Measurements from ENCODE around the gene GFRA1.
"Not testable (repeated sequence)": the region's sequence is repeated elsewhere in the genome, so short reads cannot be mapped to it uniquely, and the experiment has no call there.

The GFRA1 gene

GRCh38 chr10:116076621-116077020, 196.4 kb downstream of the GFRA1 start:
- in situ Hi-C loops (cut with MboI; ENCODE audit: low sequenced_read_pairs): no loop called here

- in situ Hi-C loops (cut with MboI; ENCODE audit: low sequenced_read_pairs): no loop called here
These were observed 199.5 kb downstream of the GFRA1 start for GRCh38 chr10:116073510-116073909.

GRCh38 chr10:116073001-116073400, 200.0 kb downstream of the GFRA1 start:
- in situ Hi-C loops (cut with MboI; ENCODE audit: low sequenced_read_pairs): no loop called here

- in situ Hi-C loops (cut with MboI; ENCODE audit: low sequenced_read_pairs): no loop called here
These were observed 201.4 kb downstream of the GFRA1 start for GRCh38 chr10:116071453-116072148.

GRCh38 chr10:116070743-116071320, 202.2 kb downstream of the GFRA1 start:
- in situ Hi-C loops (cut with MboI; ENCODE audit: low sequenced_read_pairs): no loop called here

GRCh38 chr10:116069856-116070255, 203.2 kb downstream of the GFRA1 start:
- in situ Hi-C loops (cut with MboI; ENCODE audit: low sequenced_read_pairs): no loop called here

GRCh38 chr10:116067825-116068224, 205.2 kb downstream of the GFRA1 start:
- in situ Hi-C loops (cut with MboI; ENCODE audit: low sequenced_read_pairs): no loop called here

- in situ Hi-C loops (cut with MboI; ENCODE audit: low sequenced_read_pairs): no loop called here
These were observed 209.9 kb downstream of the GFRA1 start for GRCh38 chr10:116063107-116063506.

GRCh38 chr10:116060864-116061263, 212.1 kb downstream of the GFRA1 start:
- in situ Hi-C loops (cut with MboI; ENCODE audit: low sequenced_read_pairs): no loop called here

- in situ Hi-C loops (cut with MboI; ENCODE audit: low sequenced_read_pairs): no loop called here
These were observed 213.7 kb downstream of the GFRA1 start for GRCh38 chr10:116059320-116059719.

- in situ Hi-C loops (cut with MboI; ENCODE audit: low sequenced_read_pairs): no loop called here
These were observed 216.3 kb downstream of the GFRA1 start for GRCh38 chr10:116056445-116057293.

- in situ Hi-C loops (cut with MboI; ENCODE audit: low sequenced_read_pairs): no loop called here
These were observed 217.1 kb downstream of the GFRA1 start for GRCh38 chr10:116055917-116056252.

- in situ Hi-C loops (cut with MboI; ENCODE audit: low sequenced_read_pairs): no loop called here
These were observed 217.6 kb downstream of the GFRA1 start for GRCh38 chr10:116055252-116055916.

GRCh38 chr10:116053910-116054309, 219.1 kb downstream of the GFRA1 start:
- in situ Hi-C loops (cut with MboI; ENCODE audit: low sequenced_read_pairs): no loop called here

GRCh38 chr10:116053009-116053730, 219.8 kb downstream of the GFRA1 start:
- in situ Hi-C loops (cut with MboI; ENCODE audit: low sequenced_read_pairs): not testable (repeated sequence)

GRCh38 chr10:116052522-116052921, 220.5 kb downstream of the GFRA1 start:
- in situ Hi-C loops (cut with MboI; ENCODE audit: low sequenced_read_pairs): not testable (repeated sequence)

GRCh38 chr10:116049974-116050304, 223.1 kb downstream of the GFRA1 start:
- in situ Hi-C loops (cut with MboI; ENCODE audit: low sequenced_read_pairs): no loop called here

- in situ Hi-C loops (cut with MboI; ENCODE audit: low sequenced_read_pairs): no loop called here
These were observed 223.6 kb downstream of the GFRA1 start for GRCh38 chr10:116049158-116049973.

GRCh38 chr10:116045366-116046356, 227.3 kb downstream of the GFRA1 start:
- in situ Hi-C loops (cut with MboI; ENCODE audit: low sequenced_read_pairs): no loop called here

Measured in HL-60/S4 (cell line).